Embryonic facial prominence (tissue), 1 donor: ENCODE measurements around the gene RABEP1.
A peak's percentile ranks its signal among the peaks of the same experiment; 100 is the strongest.
"Not testable (repeated sequence)": the region's sequence is repeated elsewhere in the genome, so short reads cannot be mapped to it uniquely, and the experiment has no call there.

Source experiments
- DNase-seq: peaks from one replicate; pipeline ENCODE4 v3.0.0-alpha.2; 2016; ENCODE audit errors: extremely low spot score

Gene RABEP1

DNA sequence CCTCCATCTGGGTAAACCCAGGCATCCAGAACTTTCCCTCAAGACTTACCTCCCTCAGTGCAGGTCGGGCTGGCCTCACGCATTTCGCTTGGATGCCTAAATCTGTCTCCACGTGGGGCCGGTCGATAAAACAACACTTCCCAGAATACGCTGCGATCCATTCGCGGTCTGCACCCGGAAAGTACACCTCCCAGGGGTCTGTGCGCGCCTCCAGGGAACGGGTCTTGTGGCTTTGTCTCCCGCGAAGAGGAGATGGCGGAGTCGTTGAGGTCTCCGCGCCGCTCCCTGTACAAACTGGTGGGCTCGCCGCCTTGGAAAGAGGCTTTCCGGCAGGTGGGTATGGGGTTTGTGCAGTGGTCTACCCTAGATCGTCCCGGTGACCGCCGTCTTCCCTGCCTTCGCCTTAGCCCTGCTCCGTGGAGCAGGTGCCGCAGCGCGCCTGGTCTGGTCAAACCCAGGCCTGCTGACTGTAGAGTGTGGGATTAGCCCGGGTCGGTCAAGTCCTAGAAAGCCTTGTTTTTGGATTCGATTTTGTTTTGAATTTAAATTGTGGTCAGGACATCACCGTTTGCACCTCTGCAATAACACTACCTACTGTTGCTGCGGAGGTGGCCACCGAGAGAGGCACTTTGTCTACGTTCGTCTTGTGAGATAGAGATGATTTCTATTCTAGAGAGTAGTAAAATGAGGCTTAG is 138.0 kb downstream of the RABEP1 start, which contains the start of gene RPAIN:
RPAIN (plus strand) TSS at position 224 of the 695 bp plus-strand sequence; CDS start at position 253, 29 bp downstream.
- DNase-seq = peak; percentile 68

DNA sequence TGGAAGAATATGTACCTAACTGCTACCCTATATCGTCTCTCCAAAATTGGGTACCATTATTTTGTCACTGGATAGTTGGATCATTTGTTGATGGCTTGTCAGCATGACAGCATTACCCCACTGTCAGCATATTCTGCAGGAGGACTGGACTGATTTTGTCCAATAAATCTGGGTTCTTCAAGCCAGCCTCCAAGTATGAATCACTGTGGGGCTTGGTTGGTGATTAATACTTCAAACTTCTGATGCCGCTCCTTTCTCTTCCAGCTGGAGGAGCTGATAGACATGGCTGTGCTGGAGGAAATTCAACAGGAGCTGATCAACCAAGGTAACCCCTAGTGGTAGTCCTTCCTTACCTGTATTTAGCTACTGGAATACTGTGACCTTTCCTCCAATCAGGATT is 140.4 kb downstream of the RABEP1 start:
- no peak for DNase-seq

DNA sequence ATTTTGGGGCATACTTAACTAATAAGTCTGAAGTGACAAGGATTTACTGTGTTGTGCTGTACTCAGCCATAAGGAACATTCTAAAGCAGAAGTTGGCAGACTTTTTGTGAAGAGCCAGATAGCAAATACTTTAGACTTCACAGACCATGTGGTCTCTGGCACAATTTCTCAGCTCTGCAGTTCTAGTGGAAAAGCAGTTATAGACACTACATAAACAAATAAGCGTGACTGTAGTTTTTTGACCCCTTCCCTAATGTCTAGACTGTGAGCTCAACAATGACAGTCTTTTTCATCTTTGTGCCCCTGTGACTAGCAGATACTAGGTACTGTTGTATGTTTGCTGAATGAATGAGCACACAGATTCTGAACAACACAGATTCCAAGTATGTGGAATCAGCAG is 142.8 kb downstream of the RABEP1 start:
- DNase-seq = no peak

DNA sequence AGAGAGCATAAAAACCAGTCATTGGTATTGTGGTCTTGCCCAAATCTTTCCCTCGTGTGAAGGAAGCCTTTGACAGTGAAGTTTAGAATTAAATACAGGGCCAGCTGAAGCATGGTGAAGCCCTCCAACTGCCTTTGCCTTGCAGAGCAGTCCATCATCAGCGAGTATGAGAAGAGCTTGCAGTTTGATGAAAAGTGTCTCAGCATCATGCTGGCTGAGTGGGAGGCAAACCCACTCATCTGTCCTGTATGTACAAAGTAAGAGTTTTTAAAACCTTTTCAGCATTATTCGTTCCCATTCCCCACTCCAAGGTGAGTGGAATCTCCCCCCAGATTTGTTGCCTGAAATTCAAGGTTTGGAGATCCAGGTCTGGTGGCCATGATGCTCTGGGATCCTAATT is 143.7 kb downstream of the RABEP1 start:
- DNase-seq = no peak

DNA sequence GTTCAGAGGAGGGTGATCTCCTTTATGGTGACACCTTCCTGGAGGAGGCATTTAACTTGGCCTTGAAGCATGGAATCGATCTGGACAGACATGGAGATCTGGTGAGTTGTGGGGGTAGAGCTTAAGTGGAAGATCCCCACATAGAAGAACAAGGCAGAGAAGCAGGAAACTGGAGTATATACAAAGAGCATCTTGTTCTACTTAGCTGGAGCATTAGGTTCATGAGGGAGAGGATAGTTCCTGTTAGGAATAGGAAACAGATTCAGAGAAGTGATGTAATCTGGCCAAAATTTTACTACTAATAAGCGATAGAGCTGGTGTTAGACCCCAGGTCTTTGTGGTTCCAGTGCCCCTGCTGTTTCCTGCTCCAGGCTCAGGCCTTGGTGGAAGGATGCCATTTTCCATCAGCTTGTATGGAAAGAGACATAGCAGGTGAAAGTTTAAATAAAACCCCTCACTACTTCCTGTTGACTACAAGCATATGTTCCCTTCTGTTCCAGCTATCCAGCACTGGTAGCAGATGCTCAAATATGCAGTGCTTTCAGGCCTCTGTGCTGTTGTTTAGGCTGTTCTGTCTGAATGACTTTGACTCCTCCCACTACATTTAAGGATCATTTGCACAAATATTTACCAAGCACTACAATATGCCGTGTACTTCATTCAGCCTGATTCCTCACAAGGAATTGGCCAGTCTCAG is 147.3 kb downstream of the RABEP1 start:
- DNase-seq = no peak

DNA sequence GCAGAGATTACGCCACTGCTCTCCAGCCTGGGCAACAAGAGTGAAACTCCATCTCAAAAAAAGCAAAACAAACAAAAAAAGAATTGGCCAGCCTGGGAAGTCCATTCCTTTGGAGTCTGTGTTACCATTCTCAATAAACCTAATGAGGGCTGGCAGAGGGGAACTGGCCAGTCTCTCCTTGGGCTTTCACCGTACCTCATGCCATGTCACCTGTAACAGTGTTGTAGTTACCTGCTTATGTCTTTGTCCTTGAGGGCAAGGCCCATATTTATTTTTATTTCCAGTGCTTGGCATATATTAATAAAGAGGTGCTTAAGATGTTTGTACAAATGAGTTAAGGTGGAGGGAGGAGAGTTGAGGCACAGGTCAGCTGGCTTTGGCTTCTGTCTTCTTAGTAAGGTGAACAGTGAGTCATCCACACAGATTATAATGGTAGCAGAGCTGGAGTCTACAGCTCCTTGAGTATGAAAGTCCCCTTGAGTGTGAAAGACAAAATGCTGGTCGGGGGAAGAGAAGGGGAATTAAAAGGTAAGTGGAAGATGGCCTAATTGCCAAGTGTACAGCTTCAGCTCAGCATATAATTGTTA is 148.4 kb downstream of the RABEP1 start:
- DNase-seq = no peak

DNA sequence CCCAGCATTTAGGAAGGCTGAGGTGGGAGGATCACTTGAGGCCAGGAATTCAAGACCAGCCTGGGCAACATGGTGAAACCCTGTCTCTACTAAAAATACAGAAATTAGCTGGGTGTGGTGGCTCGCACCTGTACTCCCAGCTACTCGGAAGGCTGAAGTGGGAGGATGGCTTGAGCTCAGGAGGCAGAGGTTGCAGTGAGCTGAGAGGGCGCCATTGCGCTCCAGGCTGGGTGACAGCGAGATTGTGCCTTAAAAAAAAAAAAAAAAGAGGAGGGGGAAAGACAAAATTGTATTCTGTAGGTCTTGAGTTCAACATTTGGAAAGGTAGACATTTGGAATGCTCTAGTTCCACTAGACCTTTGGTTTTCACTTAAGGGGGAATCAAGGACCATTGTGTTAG is 149.2 kb downstream of the RABEP1 start:
- DNase-seq = not testable (repeated sequence)

DNA sequence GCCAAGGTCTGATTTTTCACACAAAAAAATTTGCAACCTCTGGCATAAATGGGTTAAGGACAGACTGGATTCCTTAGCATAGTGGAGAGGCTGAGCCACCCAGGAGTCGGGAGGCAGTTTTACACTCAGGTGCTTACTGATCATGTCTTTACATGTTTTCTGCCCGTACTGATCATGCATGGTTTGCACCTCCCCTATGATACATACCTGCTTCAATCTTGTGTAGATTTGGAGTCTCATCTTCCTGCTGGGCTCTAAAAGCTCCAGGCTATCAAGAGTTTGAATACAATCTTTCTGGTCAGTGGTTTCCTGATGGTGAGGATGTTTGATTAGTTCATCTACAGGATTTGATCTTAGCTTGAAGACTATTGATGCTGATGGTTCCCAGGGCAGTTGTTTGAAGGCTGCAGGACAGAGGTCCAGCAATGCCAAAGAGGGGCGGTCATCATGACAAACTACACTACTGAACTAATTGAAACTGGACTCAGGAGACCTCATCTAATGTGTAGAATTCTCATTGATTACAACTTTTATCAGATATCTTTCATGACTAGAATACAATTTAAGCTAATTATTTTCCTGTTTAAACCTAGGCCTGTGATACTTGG is 150.0 kb downstream of the RABEP1 start:
- no peak for DNase-seq

DNA sequence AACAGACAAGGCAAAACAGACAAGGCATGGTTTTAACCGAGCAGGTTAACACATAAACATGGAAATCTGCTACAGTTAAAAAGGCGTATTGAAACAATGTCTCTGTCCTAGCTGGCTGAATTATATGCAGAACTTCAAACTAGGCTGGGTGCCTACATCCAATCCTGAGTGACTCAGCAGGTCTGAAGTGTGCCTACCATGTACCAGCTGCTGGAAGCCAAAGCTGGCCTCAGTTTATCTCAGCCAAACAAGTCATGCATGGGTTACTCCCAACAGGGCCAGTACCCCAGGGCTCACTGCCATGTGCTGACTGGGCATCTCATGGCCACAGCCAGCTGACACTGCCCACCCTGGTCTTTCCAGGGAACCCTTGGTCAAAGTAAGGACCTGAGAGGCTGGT is 152.9 kb downstream of the RABEP1 start:
- no peak for DNase-seq
